ENCODE measurements around the gene DICER1. TPM values are rescaled to one million over a fixed set of nuclear protein-coding genes. Genes with fewer than 3 reads are reported as not detected.

The DICER1 gene
- total RNA-seq, 3 donors from 2014 or later: 74.9 to 126 (median 78.0) TPM

DNA sequence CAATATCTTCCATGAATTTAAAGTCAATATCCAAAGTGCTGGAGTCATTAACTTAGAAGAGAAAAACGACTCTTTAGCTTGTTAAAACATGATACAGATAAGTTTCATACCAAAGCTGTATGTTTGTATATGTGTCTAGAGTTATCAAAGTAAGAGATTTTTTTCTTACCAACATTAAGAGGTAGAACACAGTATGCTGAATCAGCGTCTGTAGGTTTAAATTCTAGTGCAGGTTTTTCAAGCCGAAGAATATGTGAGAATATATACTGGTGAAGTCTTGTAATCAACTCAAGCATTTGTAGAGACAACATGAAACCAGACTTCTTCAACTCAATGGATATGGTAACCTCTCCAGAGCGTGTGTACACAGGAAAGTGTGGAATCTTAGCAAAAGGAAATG is 49.6 kb downstream of the DICER1 start:
- intact Hi-C loops (cut with DNase I; ENCODE audit: low total_unique reads): no loop called here
- Histone ChIP-seq H3K4me1 (no peaks in the 10 kb centered on the region), H3K27me3 (no peaks in the 10 kb centered on the region), H3K36me3 (peaks cover 16% of the 10 kb centered on the region), H3K27ac (no peak overlapping the region), H3K9me3 (no peaks in the 10 kb centered on the region), H3K4me3 (no peak overlapping the region)
- DNase-seq (ENCODE audit: low spot score in 2 of 2): no peak
- TF ChIP-seq POLR2AphosphoS5 (IDR thresholded peaks at IDR 0.05) (no peak), POLR2A (IDR thresholded peaks at IDR 0.05) (no peak)
- TF ChIP-seq, protein P1, sequence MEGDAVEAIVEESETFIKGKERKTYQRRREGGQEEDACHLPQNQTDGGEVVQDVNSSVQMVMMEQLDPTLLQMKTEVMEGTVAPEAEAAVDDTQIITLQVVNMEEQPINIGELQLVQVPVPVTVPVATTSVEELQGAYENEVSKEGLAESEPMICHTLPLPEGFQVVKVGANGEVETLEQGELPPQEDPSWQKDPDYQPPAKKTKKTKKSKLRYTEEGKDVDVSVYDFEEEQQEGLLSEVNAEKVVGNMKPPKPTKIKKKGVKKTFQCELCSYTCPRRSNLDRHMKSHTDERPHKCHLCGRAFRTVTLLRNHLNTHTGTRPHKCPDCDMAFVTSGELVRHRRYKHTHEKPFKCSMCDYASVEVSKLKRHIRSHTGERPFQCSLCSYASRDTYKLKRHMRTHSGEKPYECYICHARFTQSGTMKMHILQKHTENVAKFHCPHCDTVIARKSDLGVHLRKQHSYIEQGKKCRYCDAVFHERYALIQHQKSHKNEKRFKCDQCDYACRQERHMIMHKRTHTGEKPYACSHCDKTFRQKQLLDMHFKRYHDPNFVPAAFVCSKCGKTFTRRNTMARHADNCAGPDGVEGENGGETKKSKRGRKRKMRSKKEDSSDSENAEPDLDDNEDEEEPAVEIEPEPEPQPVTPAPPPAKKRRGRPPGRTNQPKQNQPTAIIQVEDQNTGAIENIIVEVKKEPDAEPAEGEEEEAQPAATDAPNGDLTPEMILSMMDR (IDR thresholded peaks at IDR 0.05): no peak

DNA sequence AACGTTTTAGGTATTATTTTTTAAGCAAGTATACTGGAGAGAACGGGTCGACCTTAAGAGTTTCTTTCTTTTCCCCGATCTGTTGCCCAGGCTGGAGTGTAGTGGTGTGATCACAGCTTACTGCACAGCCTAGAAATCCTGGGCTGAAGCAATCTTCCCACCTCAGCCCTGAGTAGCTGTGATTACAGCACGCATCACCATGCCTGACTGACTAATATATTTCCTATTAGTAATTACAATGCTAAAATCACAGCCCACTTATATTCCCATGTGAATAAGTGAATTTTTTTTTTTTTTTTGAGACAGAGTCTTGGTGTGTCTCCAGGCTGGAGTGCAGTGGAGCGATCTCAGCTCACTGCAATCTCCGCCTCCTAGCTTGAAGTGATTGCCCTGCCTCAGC is 50.4 kb downstream of the DICER1 start:
- H3K36me3 ChIP-seq: peaks cover 16% of the 10 kb centered on the region

DNA sequence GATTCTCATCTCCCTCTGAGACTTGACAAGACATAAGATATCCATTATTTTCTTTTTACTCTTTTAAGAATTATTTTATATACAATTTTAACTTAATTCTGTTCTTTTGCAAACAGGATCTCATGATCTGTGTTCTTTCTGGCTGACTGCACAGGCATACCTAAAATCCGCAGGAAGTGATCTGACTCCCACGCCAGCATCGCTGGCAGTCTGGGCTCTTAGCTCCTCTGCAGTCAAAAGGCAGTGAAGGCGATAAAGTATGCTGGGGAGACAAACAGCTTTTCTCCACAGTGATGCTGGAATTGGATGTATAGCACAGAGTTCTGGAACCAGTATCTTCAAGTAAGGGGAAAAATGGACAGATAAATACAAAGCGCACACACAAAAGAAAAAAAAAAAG is 52.4 kb downstream of the DICER1 start:
- intact Hi-C loops (cut with DNase I; ENCODE audit: low total_unique reads): loop anchor here (5.0 kb wide), 1 partner anchor 418 kb away; no protein-coding TSS in a partner anchor
- H3K9me3 ChIP-seq: no peaks in the 10 kb centered on the region
- no peaks in the 10 kb centered on the region for H3K4me1 ChIP-seq
- H3K4me3 ChIP-seq: no peak overlapping the region
- no peak overlapping the region for H3K27ac ChIP-seq
- TF ChIP-seq, protein P1 (IDR thresholded peaks at IDR 0.05): no peak
- TF ChIP-seq POLR2AphosphoS5 (IDR thresholded peaks at IDR 0.05): no peak
- TF ChIP-seq POLR2A (IDR thresholded peaks at IDR 0.05): no peak
- no peak for DNase-seq (ENCODE audit: low spot score in 2 of 2)
- peaks cover 16% of the 10 kb centered on the region for H3K36me3 ChIP-seq
- no peaks in the 10 kb centered on the region for H3K27me3 ChIP-seq

More for the DNA sequence above, 50.4 kb downstream of the DICER1 start:
- no peak overlapping the region for H3K4me3 ChIP-seq
- intact Hi-C loops (cut with DNase I; ENCODE audit: low total_unique reads): no loop called here
- no peak overlapping the region for H3K27ac ChIP-seq
- no peaks in the 10 kb centered on the region for H3K27me3 ChIP-seq
- no peaks in the 10 kb centered on the region for H3K9me3 ChIP-seq
- no peak for DNase-seq (ENCODE audit: low spot score in 2 of 2)
- H3K4me1 ChIP-seq: no peaks in the 10 kb centered on the region
- TF ChIP-seq, protein P1 (IDR thresholded peaks at IDR 0.05): no peak
- TF ChIP-seq POLR2A (IDR thresholded peaks at IDR 0.05): no peak

DNA sequence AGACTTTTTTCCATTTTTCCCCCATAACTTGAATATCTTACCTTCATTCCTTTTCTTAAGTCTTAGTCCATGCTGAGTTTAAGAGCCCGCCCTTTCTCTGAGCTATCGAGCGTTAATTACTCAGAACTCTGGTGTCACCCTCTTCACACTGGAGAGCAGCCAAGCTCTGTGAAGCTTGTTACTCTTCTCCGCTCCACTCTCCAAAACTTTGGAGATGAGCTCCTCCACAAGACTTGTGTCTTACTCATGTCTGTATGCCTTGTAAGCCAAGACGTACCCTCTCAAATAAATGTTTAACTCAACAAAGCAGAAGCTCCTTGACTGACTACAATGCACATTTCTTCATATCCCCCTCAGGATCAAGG is 54.7 kb downstream of the DICER1 start:
- H3K4me1 ChIP-seq: no peaks in the 10 kb centered on the region
- H3K27ac ChIP-seq: no peak overlapping the region
- TF ChIP-seq POLR2A (IDR thresholded peaks at IDR 0.05) (no peak), POLR2AphosphoS5 (IDR thresholded peaks at IDR 0.05) (no peak)
- TF ChIP-seq, protein P1 (IDR thresholded peaks at IDR 0.05): no peak
- no peak overlapping the region for H3K4me3 ChIP-seq
- no peaks in the 10 kb centered on the region for H3K27me3 ChIP-seq
- peaks cover 16% of the 10 kb centered on the region for H3K36me3 ChIP-seq
- DNase-seq (ENCODE audit: low spot score in 2 of 2): no peak
- H3K9me3 ChIP-seq: no peaks in the 10 kb centered on the region
- intact Hi-C loops (cut with DNase I; ENCODE audit: low total_unique reads): loop anchor here (5.0 kb wide), 1 partner anchor 415 kb away; no protein-coding TSS in a partner anchor

DNA sequence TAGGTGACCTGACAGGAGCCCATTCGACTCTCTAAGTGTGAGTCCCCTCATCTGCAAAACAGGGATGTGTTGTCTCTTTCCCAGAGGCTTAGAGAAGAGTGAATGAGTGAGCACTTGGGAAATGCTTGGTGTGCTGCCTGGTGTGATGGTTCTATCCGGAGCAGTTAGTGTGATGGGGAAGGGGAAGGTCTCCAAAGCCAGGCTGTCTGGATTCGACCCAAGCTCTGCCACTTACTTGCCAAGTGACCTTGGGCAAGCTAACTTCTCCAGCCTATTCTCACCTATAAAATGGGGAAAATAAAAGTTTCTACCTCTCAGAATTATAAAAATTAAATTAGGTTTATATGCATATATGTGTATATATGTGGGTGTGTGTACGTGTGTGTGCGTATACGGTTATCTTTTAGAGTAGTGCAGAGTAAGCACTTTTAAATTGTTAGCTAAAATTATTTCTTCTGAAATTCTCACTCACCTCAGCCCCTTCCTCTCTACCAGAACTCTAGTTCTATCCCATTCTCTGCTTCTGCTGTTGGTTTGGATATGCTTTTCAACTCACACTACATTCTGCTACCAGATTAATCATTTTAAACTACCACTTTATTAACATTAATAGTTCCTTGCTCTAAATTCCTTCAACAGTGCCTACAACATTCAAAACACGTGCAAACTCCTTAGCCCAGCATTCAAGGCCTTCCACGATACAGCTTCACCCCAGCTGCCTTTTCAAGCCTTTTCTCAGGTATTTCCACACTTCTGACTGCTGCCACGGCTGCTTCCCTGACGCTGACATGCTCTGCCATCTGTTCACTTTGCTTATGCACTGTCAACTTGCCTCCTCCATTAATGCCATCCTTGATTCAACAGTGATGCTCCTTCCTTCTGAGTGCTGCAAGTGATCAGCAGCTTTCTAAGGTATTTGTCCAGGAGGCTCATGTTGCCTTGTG is 55.3 kb downstream of the DICER1 start:
- H3K4me3 ChIP-seq: no peak overlapping the region
- H3K27ac ChIP-seq: no peak overlapping the region
- H3K27me3 ChIP-seq: no peaks in the 10 kb centered on the region
- intact Hi-C loops (cut with DNase I; ENCODE audit: low total_unique reads): loop anchor here (5.0 kb wide), 1 partner anchor 415 kb away; no protein-coding TSS in a partner anchor
- H3K36me3 ChIP-seq: peaks cover 16% of the 10 kb centered on the region
- H3K9me3 ChIP-seq: no peaks in the 10 kb centered on the region
- DNase-seq (ENCODE audit: low spot score in 2 of 2): no peak
- TF ChIP-seq POLR2AphosphoS5 (IDR thresholded peaks at IDR 0.05) (no peak), POLR2A (IDR thresholded peaks at IDR 0.05) (no peak)
- TF ChIP-seq, protein P1 (IDR thresholded peaks at IDR 0.05): no peak
- H3K4me1 ChIP-seq: no peaks in the 10 kb centered on the region
